ENCODE data around the gene VPS26B.

GRCh38 chr11:134266841-134267251 lies 42.4 kb downstream of the VPS26B start:
- TF ChIP-seq CTCF (IDR thresholded peaks at IDR 0.05; ENCODE audit: low read depth, low read length), result no peak
- no peak for TF ChIP-seq MAX (IDR thresholded peaks at IDR 0.05; ENCODE audit: low read depth, low read length)
- no peak for TF ChIP-seq POLR2A (IDR thresholded peaks at IDR 0.05; ENCODE audit: extremely low read depth, insufficient read length)

Measured in NB4 (cell line).